GM19025 (cell line): Measurements from ENCODE around the gene PLA2G3.
"Not testable (repeated sequence)": the region's sequence is repeated elsewhere in the genome, so short reads cannot be mapped to it uniquely, and the experiment has no call there.

ENCODE experiments used
- ATAC-seq: cut with Tn5 transposase; IDR thresholded peaks from one replicate; pipeline ENCODE4 v1.9.1; 2021; ENCODE audit warnings: mild to moderate bottlenecking, low read depth, moderate library complexity; ENCODE audit not compliant: unreplicated experiment

The PLA2G3 gene

GRCh38 chr22:31139866-31140716 is at the start of gene PLA2G3:
PLA2G3 (minus strand) TSS chr22:31140508; CDS start chr22:31140354, 154 bp downstream.
- no peak for ATAC-seq

GRCh38 chr22:31187627-31188026 is 47.3 kb upstream of the PLA2G3 start:
- no peak for ATAC-seq

DNA sequence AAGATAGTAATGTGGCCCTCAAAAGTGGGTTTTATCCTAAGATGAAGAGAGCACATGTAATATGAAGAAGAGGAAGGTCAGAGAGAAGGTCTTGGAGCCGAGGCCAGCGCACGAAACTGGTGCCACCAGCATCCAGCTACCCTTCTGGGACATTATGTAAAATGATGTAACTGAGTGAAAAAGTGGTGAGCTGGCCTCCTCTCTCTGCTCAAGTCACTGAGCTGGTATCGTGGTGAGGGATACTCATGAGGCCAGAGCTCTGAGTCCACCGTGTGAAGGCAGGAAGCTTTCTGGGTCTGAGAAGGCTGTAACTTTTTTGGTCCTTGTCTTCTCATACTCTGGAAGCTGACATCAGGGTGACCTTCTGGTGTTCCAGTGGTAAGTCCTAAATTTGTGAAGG is 44.7 kb upstream of the PLA2G3 start:
- ATAC-seq: no peak

DNA sequence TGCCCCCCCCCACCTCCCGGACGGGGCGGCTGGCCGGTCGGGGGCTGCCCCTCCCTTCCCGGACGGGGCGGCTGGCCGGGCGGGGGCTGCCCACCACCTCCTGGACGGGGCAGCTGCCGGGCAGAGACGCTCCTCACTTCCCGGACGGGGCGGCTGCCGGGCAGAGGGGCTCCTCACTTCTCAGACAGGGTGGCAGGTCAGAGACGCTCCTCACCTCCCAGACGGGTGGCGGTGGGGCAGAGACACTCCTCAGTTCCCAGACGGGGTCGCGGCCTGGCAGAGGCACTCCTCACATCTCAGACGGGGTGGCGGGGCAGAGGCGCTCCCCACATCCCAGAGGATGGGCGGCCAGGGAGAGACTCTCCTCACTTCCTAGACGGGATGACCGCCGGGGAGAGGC is 43.7 kb upstream of the PLA2G3 start:
- ATAC-seq: no peak

DNA sequence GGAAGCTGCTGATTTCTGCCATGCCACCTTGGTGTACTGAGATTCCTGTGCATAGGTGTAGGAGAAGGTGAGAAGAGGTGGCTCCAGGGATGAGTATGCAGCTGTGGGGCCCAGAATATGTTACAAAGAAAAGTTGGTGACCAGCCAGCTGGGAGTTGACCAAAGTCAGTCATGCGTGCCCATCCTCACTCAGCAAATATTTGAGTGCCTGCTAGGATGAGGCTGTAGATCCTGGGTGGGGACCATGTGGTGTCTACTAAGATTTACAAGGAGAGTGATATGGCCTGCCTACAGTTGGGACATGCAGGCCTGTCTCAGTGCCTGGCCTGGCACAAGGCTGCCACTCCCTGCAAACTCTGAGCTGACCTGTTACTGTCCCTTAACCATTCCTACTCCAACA is 39.0 kb upstream of the PLA2G3 start:
- ATAC-seq: no peak

GRCh38 chr22:31178859-31179258 is 38.6 kb upstream of the PLA2G3 start:
- no peak for ATAC-seq

DNA sequence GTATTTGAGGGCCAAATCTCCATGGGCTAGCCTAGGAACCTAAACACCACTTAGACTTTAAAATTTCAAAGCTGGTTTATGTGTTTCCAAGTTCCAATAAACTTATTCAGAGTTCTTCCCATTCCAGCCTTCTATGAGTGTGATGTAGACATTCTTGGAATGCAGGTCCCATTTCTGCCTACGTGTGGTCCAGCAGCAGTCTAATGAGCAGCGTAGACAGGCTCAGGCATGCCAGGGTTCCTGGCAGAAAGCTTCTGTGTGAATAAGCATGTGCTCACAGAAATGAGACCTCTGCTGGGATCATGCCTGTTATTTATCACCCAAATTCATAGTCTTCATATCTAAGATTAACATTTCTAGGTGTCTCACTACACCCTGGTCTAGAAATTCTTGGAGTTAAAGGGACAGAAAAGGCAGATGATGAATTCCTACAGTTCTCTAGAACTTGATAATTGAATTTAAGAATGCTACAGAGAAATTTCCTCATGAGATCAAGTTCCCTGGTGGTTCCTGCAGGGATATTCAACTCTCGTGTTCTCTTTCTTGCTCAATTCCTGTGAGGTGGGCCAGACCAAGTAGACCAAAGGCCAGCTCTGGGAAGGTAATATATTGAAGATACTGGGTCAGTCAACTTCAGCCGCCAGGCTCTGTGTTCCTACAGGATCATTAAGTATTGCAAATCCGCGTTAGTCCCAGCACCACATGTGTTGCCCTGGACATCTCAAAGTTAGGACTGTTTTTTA is 37.3 kb upstream of the PLA2G3 start:
- ATAC-seq: no peak

- no peak for ATAC-seq
Measured at GRCh38 chr22:31176923-31177322, 36.6 kb upstream of the PLA2G3 start.

GRCh38 chr22:31173386-31174145 is 33.3 kb upstream of the PLA2G3 start:
- no peak for ATAC-seq

GRCh38 chr22:31171734-31172133 is 31.4 kb upstream of the PLA2G3 start:
- ATAC-seq: not testable (repeated sequence)

DNA sequence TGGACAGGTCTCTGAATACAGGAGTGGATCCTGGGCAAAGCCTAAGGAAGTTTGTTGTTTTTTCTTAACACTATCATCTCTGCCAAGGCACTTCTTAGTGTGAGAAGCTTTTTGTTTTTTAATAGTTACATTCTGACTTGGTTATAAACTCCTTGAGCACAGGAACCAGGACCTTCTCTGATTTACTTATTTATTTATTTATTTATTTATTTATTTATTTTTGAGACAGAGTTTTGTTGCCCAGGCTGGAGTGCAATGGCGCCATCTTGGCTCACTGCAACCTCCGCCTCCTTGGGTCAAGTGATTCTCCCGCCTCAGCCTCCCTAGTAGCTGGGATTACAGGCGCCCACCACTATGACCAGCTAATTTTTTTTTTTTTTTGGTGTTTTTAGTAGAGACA is 30.7 kb upstream of the PLA2G3 start:
- ATAC-seq: no peak

DNA sequence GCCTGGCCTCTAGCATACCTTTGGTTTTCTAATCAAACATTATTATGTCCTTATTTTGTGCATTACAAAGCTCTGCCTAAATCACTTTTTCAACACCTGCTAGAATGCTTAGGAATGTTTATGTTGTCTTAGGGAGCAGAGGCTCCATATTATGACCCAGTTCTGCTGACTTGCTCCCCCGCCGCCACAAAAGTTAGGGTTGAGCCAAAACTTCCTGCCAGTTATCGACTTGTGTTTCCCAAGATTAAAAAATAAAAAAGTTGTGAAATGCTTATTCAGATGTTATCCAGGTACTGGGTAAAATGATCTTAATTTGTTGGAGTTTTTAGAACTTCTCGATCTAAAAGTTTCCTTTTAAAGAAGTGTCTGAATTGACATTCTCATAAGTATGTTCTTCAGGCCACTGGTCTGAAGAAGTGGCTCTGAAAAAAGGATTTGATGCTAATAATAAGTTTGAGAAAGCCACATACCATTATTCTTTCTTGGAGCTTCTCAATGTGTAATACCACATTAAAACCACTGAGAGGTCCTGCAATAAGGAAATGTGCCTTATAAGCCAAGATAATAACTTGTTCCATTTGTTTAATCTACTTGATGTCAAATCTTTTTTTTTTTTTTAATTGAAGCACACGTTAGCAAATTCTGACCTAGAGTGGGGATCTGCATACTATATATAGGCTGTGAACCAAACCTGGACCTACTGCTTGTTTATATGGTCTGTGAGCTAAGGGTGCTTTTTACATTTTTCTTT is 21.9 kb upstream of the PLA2G3 start:
- ATAC-seq: no peak

DNA sequence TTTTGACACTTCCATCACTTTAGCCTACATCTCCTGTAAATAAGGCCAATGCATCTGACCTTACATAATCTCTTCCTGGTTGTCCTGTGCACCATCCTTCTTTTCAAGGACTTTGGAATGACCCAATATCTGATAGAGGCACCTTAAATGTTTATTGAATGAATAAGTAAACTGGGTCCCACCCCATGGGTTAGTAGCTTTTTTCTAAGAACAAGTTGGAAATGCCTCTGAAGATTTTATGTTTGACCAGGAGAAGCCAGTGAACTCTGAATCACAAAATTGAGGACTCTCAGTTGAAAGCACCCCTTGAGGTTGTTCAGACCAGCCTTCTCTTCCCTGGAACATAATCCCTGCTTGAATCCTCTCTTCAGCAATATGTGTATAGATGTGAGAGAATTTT is 21.1 kb upstream of the PLA2G3 start:
- ATAC-seq: no peak

DNA sequence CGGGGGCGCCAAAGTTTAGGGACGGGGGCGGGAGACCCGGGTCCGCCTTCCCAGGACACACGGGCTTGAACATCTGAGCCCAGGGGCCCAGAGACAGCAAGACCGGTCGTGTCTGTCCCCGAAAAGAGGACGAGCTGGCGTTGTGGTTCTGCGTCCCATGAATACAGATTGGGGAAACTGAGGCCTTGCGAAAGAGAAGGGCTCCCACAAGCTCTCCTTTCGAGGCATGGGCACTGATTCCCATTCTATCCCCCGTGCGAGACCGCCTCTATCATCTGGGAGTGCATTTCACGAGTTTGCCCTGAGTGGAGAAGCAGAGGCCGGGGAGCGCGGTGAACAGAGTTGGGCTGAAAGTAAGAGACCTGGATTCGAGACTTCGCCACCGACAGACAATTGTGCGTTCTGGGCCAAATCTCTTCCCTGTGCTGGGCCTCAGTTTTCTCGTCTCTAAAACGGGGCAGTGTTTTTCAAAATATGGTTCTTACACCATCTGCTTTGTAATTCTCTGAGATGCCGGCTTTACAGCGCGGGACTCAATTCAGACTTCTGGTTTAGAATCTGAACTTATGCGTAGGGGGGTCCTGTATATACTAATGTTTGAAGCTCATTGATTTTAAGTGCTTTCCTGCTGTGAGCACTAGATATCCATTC is 20.1 kb upstream of the PLA2G3 start:
- peak; percentile 19 for ATAC-seq

- no peak for ATAC-seq
Measured at GRCh38 chr22:31155422-31155821, 15.1 kb upstream of the PLA2G3 start.

GRCh38 chr22:31154975-31155374 is 14.7 kb upstream of the PLA2G3 start:
- no peak for ATAC-seq

DNA sequence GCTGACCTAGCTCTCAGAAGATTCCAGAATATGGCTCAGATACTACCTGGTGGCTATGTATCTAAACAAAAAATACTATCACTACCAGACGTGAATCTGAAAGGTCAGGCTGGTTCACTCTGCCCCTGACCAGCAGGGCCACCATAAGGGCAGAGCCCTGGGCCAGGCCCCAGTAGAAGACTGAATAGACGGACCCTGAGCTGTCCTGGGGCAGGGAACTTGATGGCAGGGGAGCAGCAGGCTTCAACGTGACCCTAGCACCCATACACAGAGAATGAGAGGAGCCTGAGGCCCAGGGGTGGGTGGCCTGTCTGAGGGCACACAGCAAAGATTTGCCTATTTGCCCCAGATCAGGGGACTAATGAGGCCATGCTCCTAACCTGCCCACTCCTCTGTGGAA is 13.0 kb upstream of the PLA2G3 start:
- ATAC-seq: no peak

DNA sequence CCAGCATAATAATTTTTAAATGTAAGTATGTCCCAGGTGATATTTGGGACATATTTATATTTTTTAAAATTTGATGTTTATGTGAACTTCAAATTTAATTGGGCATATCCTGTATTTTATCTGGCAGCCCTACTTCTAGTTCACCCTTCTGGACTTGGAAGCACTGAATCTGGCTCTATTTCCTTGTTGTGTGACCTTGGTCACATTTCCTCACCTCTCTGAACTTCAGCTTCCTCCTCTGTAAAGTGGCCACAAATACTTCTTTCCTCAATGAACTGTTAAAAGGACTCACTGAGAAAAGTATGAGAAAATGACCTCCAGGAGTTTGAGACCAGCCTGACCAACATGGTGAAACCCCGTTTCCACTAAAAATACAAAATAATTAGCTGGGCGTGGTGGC is 11.6 kb upstream of the PLA2G3 start:
- no peak for ATAC-seq

- ATAC-seq: no peak
Measured at GRCh38 chr22:31150615-31151014, 10.3 kb upstream of the PLA2G3 start.
